A172 (cell line): Measurements from ENCODE around the gene JSRP1. TPM values are rescaled to one million over a fixed set of nuclear protein-coding genes. Genes with fewer than 3 reads are reported as not detected.

Source experiments
- DNase-seq: peaks from one replicate; pipeline ENCODE4 v3.0.0-alpha.2; 2015; ENCODE audit warnings: low spot score
- total RNA-seq: library from RNA; depleted of rRNA; stranded (reverse); fragments of >200 nt; shearing (Covaris generic); gene quantifications from 2 replicates; pipeline ENCODE4 v1.2.3, GENCODE V29; 2014

JSRP1 gene
- total RNA-seq, 1 experiment from 2014 or later = not detected

GRCh38 chr19:2232286-2233151, 23.7 kb downstream of the JSRP1 start:
- DNase-seq = no peak

GRCh38 chr19:2231621-2232221, 24.5 kb downstream of the JSRP1 start:
- no peak for DNase-seq

GRCh38 chr19:2230807-2231533, 25.2 kb downstream of the JSRP1 start:
- DNase-seq = no peak

GRCh38 chr19:2230033-2230531, 26.1 kb downstream of the JSRP1 start:
- no peak for DNase-seq

- no peak for DNase-seq
Observed at GRCh38 chr19:2229103-2230032, 26.8 kb downstream of the JSRP1 start.

DNA sequence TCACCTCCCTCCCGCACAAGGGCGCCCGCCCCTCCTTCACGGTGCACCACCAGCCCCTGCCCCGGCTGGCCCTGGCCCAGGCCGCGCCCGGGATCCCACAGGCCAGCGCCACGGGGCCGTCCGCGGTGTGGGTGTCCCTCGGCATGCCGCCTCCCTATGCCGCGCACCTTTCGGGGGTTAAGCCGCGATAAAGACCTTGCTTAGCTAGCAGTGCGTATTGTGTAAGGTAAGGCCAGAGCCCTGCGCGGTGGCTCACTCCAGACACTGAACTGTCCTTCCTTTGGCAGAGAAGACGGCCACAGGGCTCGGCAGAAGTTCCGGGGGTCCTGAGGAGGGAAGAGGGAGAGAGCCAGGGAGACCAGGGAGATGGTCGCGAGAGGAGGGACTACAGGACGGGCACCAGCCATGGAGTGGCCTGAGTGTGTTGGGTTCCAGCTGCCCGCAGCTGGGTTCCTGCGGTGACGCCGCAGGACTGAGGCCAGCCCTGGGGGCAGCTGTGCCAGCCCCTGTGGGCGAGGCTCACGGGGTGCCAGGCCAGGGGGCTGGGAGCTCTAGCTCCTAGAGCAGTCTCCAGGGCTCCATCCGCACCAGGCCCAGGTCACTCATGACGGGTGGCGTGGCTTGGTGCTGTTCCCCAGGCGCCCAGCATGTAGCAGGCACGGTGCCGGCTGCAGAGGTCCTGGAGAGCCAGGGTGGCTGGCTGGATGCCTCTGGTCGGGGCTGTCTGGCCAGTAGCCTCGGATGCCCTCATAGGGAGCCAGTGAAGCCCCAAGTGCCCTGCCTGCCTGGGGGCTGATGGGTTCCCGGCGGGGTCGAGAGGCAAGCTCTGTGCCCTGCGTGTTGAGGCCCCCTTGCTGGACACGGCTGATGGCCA, 27.8 kb downstream of the JSRP1 start:
- DNase-seq = no peak

- no peak for DNase-seq
Observed at GRCh38 chr19:2227415-2228156, 28.6 kb downstream of the JSRP1 start.

DNA sequence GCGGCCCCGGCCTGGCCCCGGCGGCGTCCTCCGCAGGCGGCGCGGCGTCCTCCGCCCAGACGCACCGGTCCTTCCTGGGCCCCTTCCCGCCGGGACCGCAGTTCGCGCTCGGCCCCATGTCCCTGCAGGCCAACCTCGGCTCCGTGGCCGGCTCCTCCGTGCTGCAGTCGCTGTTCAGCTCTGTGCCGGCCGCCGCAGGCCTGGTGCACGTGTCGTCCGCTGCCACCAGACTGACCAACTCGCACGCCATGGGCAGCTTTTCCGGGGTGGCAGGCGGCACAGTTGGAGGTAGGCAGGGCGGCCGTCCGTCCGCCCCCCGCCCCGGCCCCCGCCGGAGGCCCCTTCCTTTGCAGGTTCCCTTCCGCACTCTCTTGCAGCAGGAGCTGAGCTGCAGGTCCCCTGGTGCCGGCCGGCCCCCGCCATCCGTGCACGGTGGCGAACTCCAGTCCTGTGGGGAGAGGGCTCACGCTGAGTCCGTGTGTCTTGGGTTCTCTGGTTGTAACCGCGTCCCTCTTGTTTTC, 29.3 kb downstream of the JSRP1 start:
- no peak for DNase-seq

DNA sequence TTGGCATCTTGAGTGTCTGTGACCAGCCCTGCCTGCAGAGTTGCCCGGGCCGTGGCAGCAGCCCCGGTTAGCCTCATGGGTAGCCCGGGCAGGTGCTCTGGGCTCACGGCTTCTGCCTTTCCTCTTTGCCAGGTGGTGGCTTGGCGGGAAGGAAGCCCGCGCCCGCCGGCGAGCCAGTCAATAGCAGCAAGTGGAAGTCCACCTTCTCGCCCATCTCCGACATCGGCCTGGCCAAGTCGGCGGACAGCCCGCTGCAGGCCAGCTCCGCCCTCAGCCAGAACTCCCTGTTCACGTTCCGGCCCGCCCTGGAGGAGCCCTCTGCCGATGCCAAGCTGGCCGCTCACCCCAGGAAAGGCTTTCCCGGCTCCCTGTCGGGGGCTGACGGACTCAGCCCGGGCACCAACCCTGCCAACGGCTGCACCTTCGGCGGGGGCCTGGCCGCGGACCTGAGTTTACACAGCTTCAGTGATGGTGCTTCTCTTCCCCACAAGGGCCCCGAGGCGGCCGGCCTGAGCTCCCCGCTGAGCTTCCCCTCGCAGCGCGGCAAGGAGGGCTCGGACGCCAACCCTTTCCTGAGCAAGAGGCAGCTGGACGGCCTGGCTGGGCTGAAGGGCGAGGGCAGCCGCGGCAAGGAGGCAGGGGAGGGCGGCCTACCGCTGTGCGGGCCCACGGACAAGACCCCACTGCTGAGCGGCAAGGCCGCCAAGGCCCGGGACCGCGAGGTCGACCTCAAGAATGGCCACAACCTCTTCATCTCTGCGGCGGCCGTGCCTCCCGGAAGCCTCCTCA, 30.0 kb downstream of the JSRP1 start:
- no peak for DNase-seq

DNA sequence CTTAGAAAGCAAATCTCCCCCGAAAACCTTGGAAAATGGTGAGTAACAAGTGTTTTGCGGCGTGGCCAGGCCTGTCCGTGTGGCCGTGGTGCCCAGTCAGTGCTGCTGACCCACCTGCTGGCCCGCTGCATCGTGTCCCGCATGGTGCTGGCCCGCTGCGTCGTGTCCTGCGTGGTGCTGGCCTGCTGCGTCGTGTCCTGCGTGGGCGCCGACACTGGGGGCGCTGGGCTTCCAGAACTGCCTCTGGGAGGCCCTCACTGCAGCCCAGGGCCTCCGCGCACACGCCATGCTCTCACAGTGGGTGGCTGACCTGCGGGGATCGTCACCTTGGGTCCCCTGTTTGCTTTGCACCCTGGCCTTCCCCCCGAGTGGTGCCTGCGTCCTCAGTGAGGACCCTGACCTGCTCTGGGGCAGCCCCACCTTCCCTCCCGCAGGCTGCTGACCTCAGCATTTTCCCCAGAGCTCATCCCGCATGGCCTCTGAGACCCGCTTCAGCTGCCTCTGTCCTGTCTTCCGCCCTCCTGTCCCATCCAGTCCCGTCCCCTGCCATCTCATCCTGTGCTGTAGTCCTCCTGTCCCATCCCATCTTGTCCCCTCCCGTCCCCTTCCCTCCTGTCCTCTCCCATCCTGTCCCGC, 30.7 kb downstream of the JSRP1 start:
- DNase-seq = no peak

- DNase-seq = no peak
Observed at GRCh38 chr19:2224754-2225349, 31.4 kb downstream of the JSRP1 start.

- no peak for DNase-seq
Observed at GRCh38 chr19:2223959-2224358, 32.3 kb downstream of the JSRP1 start.

GRCh38 chr19:2223391-2223790, 32.8 kb downstream of the JSRP1 start:
- no peak for DNase-seq

DNA sequence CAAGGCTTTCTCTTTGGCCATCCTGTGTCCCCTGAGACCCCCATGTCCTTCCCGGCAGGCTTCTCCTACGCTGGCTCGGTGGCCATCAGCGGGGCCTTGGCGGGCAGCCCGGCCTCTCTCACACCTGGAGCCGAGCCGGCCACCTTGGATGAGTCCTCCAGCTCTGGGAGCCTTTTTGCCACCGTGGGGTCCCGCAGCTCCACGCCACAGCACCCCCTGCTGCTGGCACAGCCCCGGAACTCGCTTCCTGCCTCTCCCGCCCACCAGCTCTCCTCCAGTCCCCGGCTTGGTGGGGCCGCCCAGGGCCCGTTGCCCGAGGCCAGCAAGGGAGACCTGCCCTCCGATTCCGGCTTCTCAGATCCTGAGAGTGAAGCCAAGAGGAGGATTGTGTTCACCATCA, 34.3 kb downstream of the JSRP1 start:
- DNase-seq = no peak

DNA sequence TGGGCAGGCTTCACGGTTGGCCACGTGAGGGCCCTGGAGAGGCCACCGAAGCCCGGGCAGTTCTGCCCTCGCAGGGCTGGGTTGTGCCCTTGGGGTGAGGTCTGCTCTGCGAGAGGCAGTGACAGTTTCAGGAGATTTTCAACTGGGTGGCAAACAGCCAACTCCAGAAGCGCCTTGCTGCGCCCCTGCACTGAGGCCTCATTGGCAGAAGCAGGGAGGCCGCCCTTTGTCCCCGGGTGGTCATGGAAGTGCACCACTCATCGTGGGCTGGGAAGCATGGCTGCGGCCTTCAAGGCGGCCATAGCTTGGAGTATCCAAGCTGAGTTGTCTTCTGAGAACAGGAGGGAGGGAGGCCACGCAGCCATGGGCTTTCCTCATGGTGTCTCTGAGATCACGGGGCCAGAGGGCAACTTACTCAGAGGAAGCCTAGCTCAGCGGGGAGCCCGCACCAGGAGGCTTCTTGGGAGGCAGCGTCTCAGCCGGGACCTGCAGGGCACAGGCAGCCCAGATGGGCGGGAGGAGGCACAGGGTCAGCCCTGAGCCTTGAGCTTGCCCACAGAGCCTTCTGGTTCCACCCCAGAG, 34.9 kb downstream of the JSRP1 start:
- no peak for DNase-seq

DNA sequence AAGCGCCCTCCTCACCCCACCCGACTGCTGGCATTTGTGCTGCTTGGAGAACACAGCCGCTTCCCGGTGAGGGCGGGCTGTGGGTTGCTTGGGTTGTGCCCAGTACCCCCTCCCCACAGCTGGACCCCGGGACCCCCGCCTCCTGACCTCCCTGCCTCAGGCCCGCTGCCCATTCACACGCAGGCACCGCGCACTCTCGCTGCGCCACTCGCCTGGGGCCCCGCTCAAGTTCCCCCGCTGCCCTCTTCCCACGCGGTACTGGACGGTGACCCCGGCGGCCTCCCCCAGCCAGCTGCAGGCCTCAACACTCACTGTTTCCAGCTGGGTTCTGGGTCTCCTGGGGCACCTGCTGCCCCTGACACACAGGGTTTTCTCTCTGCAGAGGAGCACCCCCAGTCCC, 36.5 kb downstream of the JSRP1 start:
- no peak for DNase-seq

GRCh38 chr19:2217591-2217990, 38.6 kb downstream of the JSRP1 start:
- DNase-seq = no peak
